OCI-LY7 (cell line): Measurements from ENCODE around the gene POLDIP3.

ENCODE experiments used
- CTCF ChIP-seq: fragments of 200-600 bp; sonication (generic); conservative IDR thresholded peaks from 2 replicates; pipeline ENCODE4 v1.5.1; 2014; ENCODE audit warnings: mild to moderate bottlenecking, antibody characterized with exemption, low read length, moderate library complexity, mixed read lengths
- EZH2phosphoT487 ChIP-seq: fragments of 200-600 bp; sonication (generic); IDR thresholded peaks from 2 replicates; pipeline ENCODE4 v1.6.1; 2018; ENCODE audit warnings: low read depth, borderline replicate concordance, mild to moderate bottlenecking, mixed run types, antibody characterized with exemption, low read length, moderate library complexity, mixed read lengths

- TF ChIP-seq EZH2phosphoT487 (no peak), CTCF (no peak)
These were observed 21.8 kb upstream of the POLDIP3 start for GRCh38 chr22:42636506-42636905.
